ENCODE measurements around the gene SDF4.
"Not testable (repeated sequence)": the region's sequence is repeated elsewhere in the genome, so short reads cannot be mapped to it uniquely, and the experiment has no call there.

SDF4 gene

DNA sequence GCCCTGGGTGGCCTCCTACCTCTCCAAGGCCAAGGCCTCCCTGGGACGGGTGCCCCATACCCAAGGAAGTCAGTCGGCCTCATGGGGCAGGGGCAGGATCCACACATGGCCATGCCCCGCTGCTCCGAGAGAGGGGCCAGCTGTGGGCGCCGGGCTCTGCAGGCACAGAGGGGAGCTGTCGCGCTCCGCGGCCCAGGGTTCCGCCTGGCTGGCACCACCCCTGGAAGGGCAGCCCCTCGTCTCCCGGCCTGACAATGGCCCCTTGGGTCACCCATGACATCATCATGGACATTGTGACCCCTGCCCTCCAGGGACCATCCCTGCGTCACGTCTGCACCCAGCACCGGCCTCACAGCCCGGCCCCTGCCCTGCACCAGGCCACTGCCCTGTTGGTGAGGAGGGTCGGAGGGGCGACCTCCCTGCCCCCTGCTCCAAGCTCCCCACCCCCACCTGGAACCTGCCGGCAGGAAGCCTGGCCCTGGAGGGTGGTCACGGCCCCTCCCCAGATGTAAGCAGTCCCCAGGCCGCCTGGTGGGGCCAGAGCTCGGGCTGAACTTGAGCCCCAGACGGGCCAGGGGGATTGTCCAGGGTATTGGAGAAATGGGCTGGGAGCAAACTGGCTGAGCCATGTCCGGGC is 52.3 kb downstream of the SDF4 start:
- Histone ChIP-seq H3K36me3 (ENCODE audit: control insufficient read depth, insufficient read depth, low read length) (no peaks in the 10 kb centered on the region), H3K9me3 (ENCODE audit: control insufficient read depth, low read length) (no peaks in the 10 kb centered on the region)

DNA sequence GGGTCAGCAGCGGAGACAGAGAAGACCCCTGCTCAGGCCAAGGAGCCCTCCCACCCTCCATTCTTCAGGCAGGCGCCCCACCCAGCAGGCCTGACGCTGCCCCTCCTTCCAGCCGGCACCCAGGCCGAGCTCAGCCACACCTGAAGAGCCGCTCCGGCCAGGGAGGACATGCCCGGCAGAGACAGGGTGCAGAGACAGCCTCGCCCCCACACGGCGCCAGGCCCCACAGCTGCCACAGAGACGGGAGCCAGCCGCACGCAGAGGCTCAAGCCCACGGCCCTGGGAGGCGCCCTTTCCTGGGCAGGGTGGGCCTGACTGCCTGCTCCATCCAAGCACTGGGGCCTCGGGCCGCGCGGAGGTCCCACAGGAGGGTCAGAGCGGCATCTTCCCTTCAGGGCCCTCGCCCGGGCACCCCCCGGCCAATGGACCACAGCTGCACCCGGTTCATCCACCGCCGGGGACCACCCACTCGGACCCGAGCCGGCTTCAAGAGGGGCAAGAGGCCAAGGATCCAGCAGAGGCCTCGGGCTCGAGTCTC is 52.9 kb downstream of the SDF4 start:
- H3K27me3 ChIP-seq (replicated peaks; ENCODE audit: control insufficient read depth, insufficient read depth, low read length, poor library complexity, severe bottlenecking) = no peaks in the 10 kb centered on the region
- DNase-seq = no peak

More for the DNA sequence above, 52.3 kb downstream of the SDF4 start:
- Histone ChIP-seq H3K4me1 (ENCODE audit: control insufficient read depth, insufficient read depth, low read length, poor library complexity, severe bottlenecking) (peaks cover 10% of the 10 kb centered on the region), H3K27me3 (replicated peaks; ENCODE audit: control insufficient read depth, insufficient read depth, low read length, poor library complexity, severe bottlenecking) (no peaks in the 10 kb centered on the region), H3K4me3 (ENCODE audit: insufficient read depth, low read depth, low read length, poor library complexity, severe bottlenecking) (no peak overlapping the region), H3K27ac (ENCODE audit: insufficient read depth, low read length, poor library complexity, severe bottlenecking) (no peak overlapping the region)
- no peak for DNase-seq

DNA sequence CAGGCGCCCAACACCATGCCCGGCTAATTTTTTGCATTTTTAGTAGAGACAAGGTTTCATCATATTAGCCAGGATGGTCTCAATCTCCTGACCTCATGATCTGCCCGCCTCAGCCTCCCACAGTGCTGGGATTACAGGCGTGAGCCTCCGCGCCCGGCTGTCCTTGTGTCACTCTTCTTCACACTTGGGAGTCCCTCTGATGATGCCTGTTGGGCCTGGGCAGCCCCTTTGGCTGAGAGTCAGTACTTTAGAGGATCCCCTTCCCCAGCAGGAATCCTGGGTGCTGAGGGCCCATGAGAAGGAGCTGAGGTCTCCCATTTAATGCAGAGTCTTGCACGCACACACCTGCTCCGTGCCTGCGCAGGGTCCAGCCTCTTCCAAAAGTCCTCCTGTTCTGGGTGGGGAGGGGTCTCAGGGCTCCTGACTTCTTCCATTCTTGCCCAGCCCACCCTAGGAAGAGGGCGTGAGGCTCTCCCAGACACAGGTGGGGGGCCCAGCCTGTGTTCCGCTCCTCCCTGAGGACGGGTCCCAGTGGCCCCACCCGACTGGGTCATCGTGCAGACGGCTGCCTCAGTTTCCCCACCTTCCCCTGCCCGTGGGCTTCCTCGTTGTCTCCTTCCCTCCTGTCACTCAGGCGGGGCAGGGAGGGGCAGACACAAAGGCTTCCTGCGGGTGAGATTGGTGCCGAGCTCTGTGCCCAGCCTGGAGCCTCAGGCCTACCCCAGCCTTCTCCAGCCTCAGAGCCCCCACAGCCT is 54.2 kb downstream of the SDF4 start:
- H3K27me3 ChIP-seq (replicated peaks; ENCODE audit: control insufficient read depth, insufficient read depth, low read length, poor library complexity, severe bottlenecking) = no peaks in the 10 kb centered on the region
- no peaks in the 10 kb centered on the region for H3K36me3 ChIP-seq (ENCODE audit: control insufficient read depth, insufficient read depth, low read length)
- H3K4me1 ChIP-seq (ENCODE audit: control insufficient read depth, insufficient read depth, low read length, poor library complexity, severe bottlenecking) = peaks cover 19% of the 10 kb centered on the region
- H3K4me3 ChIP-seq (ENCODE audit: insufficient read depth, low read depth, low read length, poor library complexity, severe bottlenecking) = no peak overlapping the region
- no peak for DNase-seq
- H3K27ac ChIP-seq (ENCODE audit: insufficient read depth, low read length, poor library complexity, severe bottlenecking) = no peak overlapping the region
- H3K9me3 ChIP-seq (ENCODE audit: control insufficient read depth, low read length) = no peaks in the 10 kb centered on the region

More for the DNA sequence above, 52.9 kb downstream of the SDF4 start:
- H3K4me3 ChIP-seq (ENCODE audit: insufficient read depth, low read depth, low read length, poor library complexity, severe bottlenecking) = no peak overlapping the region
- no peak overlapping the region for H3K27ac ChIP-seq (ENCODE audit: insufficient read depth, low read length, poor library complexity, severe bottlenecking)
- H3K9me3 ChIP-seq (ENCODE audit: control insufficient read depth, low read length) = no peaks in the 10 kb centered on the region
- no peaks in the 10 kb centered on the region for H3K36me3 ChIP-seq (ENCODE audit: control insufficient read depth, insufficient read depth, low read length)
- H3K4me1 ChIP-seq (ENCODE audit: control insufficient read depth, insufficient read depth, low read length, poor library complexity, severe bottlenecking) = peaks cover 15% of the 10 kb centered on the region

DNA sequence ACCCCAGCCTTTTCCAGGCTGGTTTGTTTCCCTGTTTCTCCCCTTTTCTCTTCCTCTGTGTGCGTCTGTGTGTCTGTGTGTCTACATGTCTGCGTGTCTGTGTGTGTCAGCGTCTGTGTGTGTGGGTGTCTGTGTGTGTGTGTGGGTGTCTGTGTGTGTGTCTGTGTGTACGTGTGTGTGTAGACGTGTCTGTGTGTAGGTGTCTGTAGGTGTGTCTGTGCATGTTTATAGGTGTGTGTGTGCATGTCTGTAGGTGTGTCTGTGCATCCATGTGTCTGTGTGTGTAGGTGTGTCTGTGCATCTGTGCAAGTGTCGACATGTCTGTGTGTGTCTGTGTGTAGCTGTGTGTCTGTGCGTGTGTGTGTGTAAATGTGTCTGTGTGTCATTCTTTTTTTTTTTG is 54.9 kb downstream of the SDF4 start:
- no peaks in the 10 kb centered on the region for H3K27me3 ChIP-seq (replicated peaks; ENCODE audit: control insufficient read depth, insufficient read depth, low read length, poor library complexity, severe bottlenecking)
- peaks cover 22% of the 10 kb centered on the region for H3K4me1 ChIP-seq (ENCODE audit: control insufficient read depth, insufficient read depth, low read length, poor library complexity, severe bottlenecking)
- H3K36me3 ChIP-seq (ENCODE audit: control insufficient read depth, insufficient read depth, low read length) = no peaks in the 10 kb centered on the region

DNA sequence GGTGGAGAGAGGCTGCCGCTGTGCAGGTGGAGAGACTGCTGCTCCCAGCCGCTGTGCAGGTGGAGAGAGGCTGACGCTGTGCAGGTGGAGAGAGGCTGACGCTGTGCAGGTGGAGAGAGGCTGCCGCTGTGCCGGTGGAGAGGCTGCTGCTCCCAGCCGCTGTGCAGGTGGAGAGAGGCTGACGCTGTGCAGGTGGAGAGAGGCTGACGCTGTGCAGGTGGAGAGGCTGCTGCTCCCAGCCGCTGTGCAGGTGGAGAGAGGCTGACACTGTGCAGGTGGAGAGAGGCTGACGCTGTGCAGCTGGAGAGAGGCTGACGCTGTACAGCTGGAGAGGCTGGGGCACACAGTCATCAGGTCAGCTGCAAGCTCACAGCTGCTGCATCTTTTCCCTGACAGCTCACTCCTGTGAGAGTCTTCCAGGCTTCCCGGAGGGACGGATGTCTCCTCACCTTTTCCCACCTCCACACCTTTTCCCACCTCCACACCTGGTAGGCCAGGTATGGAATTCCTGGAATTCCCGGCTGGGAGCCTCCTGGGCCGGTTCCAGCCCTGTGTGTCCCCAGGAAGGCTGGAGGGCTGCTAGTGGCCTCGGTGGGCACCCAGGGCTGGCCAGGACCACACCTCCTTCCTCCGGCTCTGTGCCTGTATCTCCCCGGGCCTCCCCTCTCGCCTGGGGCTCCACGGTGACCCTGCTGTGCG is 55.6 kb downstream of the SDF4 start:
- H3K36me3 ChIP-seq (ENCODE audit: control insufficient read depth, insufficient read depth, low read length); H3K9me3 ChIP-seq (ENCODE audit: control insufficient read depth, low read length); H3K27ac ChIP-seq (ENCODE audit: insufficient read depth, low read length, poor library complexity, severe bottlenecking); H3K4me3 ChIP-seq (ENCODE audit: insufficient read depth, low read depth, low read length, poor library complexity, severe bottlenecking); DNase-seq; H3K27me3 ChIP-seq (replicated peaks; ENCODE audit: control insufficient read depth, insufficient read depth, low read length, poor library complexity, severe bottlenecking): not testable (repeated sequence)
- H3K4me1 ChIP-seq (ENCODE audit: control insufficient read depth, insufficient read depth, low read length, poor library complexity, severe bottlenecking) = peaks cover 29% of the 10 kb centered on the region

More for the DNA sequence above, 54.9 kb downstream of the SDF4 start:
- no peak overlapping the region for H3K27ac ChIP-seq (ENCODE audit: insufficient read depth, low read length, poor library complexity, severe bottlenecking)
- DNase-seq = no peak
- H3K9me3 ChIP-seq (ENCODE audit: control insufficient read depth, low read length) = no peaks in the 10 kb centered on the region
- no peak overlapping the region for H3K4me3 ChIP-seq (ENCODE audit: insufficient read depth, low read depth, low read length, poor library complexity, severe bottlenecking)

DNA sequence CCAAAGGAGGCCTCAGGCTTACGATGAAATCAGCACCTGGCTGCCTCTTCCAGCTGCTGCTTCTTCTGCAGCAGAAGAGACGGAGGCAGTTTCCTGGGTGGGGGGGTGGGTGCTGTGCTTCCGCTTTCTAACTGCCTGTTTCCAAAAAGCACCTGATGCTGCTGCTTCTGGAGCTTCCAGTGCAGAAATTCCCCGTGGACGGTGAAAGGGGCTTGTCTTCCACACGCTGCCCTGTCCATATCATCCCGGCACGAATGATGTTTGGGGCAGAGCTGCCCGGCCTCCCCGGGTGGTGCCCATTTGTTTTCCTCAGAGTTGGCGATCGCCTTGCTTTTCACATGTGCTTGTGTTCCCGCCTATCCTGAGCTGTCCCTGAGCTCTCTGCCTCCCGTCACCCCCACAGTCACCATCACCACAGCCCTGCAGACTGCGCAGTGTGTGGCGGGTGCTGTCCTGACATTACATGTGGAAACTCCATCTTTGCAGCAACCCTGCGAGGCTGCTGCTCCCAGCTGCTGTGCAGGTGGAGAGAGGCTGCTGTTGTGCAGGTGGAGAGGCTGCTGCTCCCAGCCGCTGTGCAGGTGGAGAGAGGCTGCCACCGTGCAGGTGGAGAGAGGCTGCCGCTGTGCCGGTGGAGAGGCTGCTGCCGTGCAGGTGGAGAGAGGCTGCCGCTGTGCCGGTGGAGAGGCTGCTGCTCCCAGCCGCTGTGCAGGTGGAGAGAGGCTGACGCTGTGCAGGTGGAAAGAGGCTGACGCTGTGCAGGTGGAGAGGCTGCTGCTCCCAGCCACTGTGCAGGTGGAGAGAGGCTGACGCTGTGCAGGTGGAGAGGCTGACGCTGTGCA is 56.4 kb downstream of the SDF4 start:
- no peaks in the 10 kb centered on the region for H3K9me3 ChIP-seq (ENCODE audit: control insufficient read depth, low read length)
- no peak overlapping the region for H3K27ac ChIP-seq (ENCODE audit: insufficient read depth, low read length, poor library complexity, severe bottlenecking)
- no peaks in the 10 kb centered on the region for H3K36me3 ChIP-seq (ENCODE audit: control insufficient read depth, insufficient read depth, low read length)
- no peak for DNase-seq
- no peaks in the 10 kb centered on the region for H3K27me3 ChIP-seq (replicated peaks; ENCODE audit: control insufficient read depth, insufficient read depth, low read length, poor library complexity, severe bottlenecking)
- peaks cover 36% of the 10 kb centered on the region for H3K4me1 ChIP-seq (ENCODE audit: control insufficient read depth, insufficient read depth, low read length, poor library complexity, severe bottlenecking)
- no peak overlapping the region for H3K4me3 ChIP-seq (ENCODE audit: insufficient read depth, low read depth, low read length, poor library complexity, severe bottlenecking)

DNA sequence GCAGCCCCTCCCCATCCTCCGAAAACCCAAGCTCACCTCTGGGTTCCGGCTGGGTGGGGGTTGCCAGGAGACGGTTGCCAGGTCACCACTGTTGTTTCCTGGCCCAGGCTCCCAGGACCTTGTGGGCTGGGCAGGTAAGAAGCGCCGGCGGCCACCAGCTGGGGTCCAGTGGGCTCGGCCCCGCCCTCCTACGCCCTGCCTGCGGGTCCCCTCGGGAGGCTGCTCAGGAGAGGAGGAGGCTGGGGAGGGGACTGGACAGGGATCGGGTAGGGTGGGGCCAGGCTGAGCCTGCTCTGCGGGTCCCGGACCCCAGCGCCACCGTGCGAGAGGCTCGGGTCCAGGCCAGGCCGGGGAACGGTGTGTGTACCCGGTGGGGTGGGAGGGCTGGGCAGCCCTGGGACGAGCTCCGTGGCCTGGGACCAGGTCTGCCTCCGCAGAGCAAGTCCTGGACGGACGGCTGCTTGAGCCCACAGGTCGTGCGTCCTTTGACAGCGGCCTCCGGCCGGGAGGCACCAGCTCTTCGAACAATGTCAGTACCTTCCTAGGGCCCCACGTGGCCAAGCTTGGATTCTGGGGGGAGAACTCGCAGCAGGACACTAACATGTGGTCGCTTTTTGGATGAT is 57.9 kb downstream of the SDF4 start, which contains the start of gene TTLL10:
TSS of gene TTLL10 (plus strand) at position 88 of the 623 bp plus-strand sequence. CDS start 5,336 bp downstream, outside the sequence.
- Histone ChIP-seq H3K27me3 (replicated peaks; ENCODE audit: control insufficient read depth, insufficient read depth, low read length, poor library complexity, severe bottlenecking) (no peaks in the 10 kb centered on the region), H3K9me3 (ENCODE audit: control insufficient read depth, low read length) (no peaks in the 10 kb centered on the region)

DNA sequence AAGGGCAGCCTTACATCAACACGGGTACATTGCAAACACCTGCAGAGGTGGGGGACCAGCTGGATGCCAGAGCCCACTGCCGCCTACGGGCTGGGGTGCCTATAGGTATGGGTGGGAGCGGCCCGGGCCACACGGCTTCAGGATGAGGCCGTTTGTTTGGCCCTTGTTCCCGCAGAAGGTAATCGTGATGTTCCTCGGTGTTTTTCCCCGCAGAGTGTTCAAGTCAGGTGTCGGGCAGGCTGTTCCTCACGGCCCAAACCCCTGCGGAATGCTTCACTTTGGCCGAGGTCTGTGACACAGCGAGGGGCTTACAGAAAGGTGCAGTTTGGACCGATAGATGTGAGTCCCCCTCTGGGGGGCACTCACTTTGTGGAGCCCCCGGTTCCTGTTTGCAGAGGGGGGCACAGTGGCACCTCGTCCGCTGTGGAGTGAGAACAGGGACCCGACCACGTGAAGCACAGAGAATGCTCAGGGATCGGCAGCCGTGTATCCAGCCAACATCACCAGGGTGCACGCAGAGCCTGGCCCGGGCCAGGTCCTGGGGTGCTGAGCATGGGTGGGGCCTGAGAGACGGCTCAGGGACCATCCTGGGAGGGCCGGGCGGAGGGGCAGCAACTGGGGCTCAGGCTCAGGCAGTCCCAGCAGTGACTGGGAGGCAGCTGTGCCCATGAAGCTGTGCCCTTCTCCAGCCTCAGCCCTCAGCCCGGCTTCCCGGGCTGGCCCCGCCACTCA is 58.6 kb downstream of the SDF4 start:
- H3K27me3 ChIP-seq (replicated peaks; ENCODE audit: control insufficient read depth, insufficient read depth, low read length, poor library complexity, severe bottlenecking) = no peaks in the 10 kb centered on the region
- H3K4me3 ChIP-seq (ENCODE audit: insufficient read depth, low read depth, low read length, poor library complexity, severe bottlenecking) = peak overlapping the region; percentile 25
- H3K27ac ChIP-seq (ENCODE audit: insufficient read depth, low read length, poor library complexity, severe bottlenecking) = peak overlapping the region; percentile 25
- H3K36me3 ChIP-seq (ENCODE audit: control insufficient read depth, insufficient read depth, low read length) = no peaks in the 10 kb centered on the region
- peaks cover 44% of the 10 kb centered on the region for H3K4me1 ChIP-seq (ENCODE audit: control insufficient read depth, insufficient read depth, low read length, poor library complexity, severe bottlenecking)
- no peak for DNase-seq
- no peaks in the 10 kb centered on the region for H3K9me3 ChIP-seq (ENCODE audit: control insufficient read depth, low read length)

More for the DNA sequence above, 57.9 kb downstream of the SDF4 start, which contains the start of gene TTLL10:
- peak in 2 of 3 donors; percentile 46 for DNase-seq
- Histone ChIP-seq H3K36me3 (ENCODE audit: control insufficient read depth, insufficient read depth, low read length) (no peaks in the 10 kb centered on the region), H3K4me3 (ENCODE audit: insufficient read depth, low read depth, low read length, poor library complexity, severe bottlenecking) (peak within 1 kb of the TSS; percentile 25), H3K4me1 (ENCODE audit: control insufficient read depth, insufficient read depth, low read length, poor library complexity, severe bottlenecking) (peaks cover 44% of the 10 kb centered on the region), H3K27ac (ENCODE audit: insufficient read depth, low read length, poor library complexity, severe bottlenecking) (peak within 1 kb of the TSS; percentile 25)
